ENCODE results near the gene COL16A1. TPM values are rescaled to one million over a fixed set of nuclear protein-coding genes. Genes with fewer than 3 reads are reported as not detected.

COL16A1 gene
- total RNA-seq, 1 experiment from 2014 or later: 0.50 TPM

GRCh38 chr1:31655756-31656155, 48.1 kb downstream of the COL16A1 start:
- Histone ChIP-seq H3K4me3 (ENCODE audit: low read depth, low read length) (no peak overlapping the region), H3K9me3 (no peaks in the 10 kb centered on the region), H3K36me3 (ENCODE audit: control insufficient read depth, insufficient read depth, low read length) (no peaks in the 10 kb centered on the region), H3K4me1 (0 out of 2 replicates have a peak, but pooled peaks cover 5% of the 10 kb centered on the region), H3K27me3 (replicated peaks; ENCODE audit: control insufficient read depth, insufficient read depth, low read length) (no peaks in the 10 kb centered on the region)
- BruUV-seq (replicated peaks): no TSS peak
- no peaks in the 10 kb centered on the region for H3K27me3 Mint-ChIP-seq (ENCODE audit: insufficient read depth, unreplicated experiment)
- H3K36me3 Mint-ChIP-seq (ENCODE audit: insufficient read depth, unreplicated experiment): no peaks in the 10 kb centered on the region
- no peak for TF ChIP-seq CTCF (IDR thresholded peaks at IDR 0.05; ENCODE audit: insufficient read depth in 1 of 2, low read depth in 1 of 2, low read length in 1 of 2, severe bottlenecking in 1 of 2, unreplicated experiment in 1 of 2)
- POLR2A ChIA-PET: no interaction called here
- no peak for DNase-seq
- CTCF ChIA-PET: no interaction called here
- no peak overlapping the region for H3K4me3 Mint-ChIP-seq (ENCODE audit: unreplicated experiment)
- H3K27ac Mint-ChIP-seq (ENCODE audit: unreplicated experiment): no peak overlapping the region
- peaks cover 12% of the 10 kb centered on the region for H3K4me1 Mint-ChIP-seq (ENCODE audit: low read depth, unreplicated experiment)
- no peaks in the 10 kb centered on the region for H3K9me3 Mint-ChIP-seq (ENCODE audit: unreplicated experiment)
- intact Hi-C loops (cut with micrococcal nuclease; ENCODE audit: unreplicated experiment): no loop called here

- H3K4me1 Mint-ChIP-seq (ENCODE audit: low read depth, unreplicated experiment): peaks cover 17% of the 10 kb centered on the region
- intact Hi-C loops (cut with micrococcal nuclease; ENCODE audit: unreplicated experiment): no loop called here
- BruUV-seq (replicated peaks): no TSS peak
- 0 out of 2 replicates have a peak, but pooled peaks cover 5% of the 10 kb centered on the region for H3K4me1 ChIP-seq
- H3K9me3 Mint-ChIP-seq (ENCODE audit: unreplicated experiment): no peaks in the 10 kb centered on the region
- CTCF ChIA-PET: no interaction called here
- no peak for DNase-seq
- H3K4me3 Mint-ChIP-seq (ENCODE audit: unreplicated experiment): no peak overlapping the region
- H3K36me3 Mint-ChIP-seq (ENCODE audit: insufficient read depth, unreplicated experiment): no peaks in the 10 kb centered on the region
- TF ChIP-seq CTCF (IDR thresholded peaks at IDR 0.05; ENCODE audit: insufficient read depth in 1 of 2, low read depth in 1 of 2, low read length in 1 of 2, severe bottlenecking in 1 of 2, unreplicated experiment in 1 of 2): no peak
- no peak overlapping the region for H3K4me3 ChIP-seq (ENCODE audit: low read depth, low read length)
- no peak overlapping the region for H3K27ac Mint-ChIP-seq (ENCODE audit: unreplicated experiment)
- no peaks in the 10 kb centered on the region for H3K36me3 ChIP-seq (ENCODE audit: control insufficient read depth, insufficient read depth, low read length)
- no peaks in the 10 kb centered on the region for H3K27me3 ChIP-seq (replicated peaks; ENCODE audit: control insufficient read depth, insufficient read depth, low read length)
- no peaks in the 10 kb centered on the region for H3K9me3 ChIP-seq
- POLR2A ChIA-PET: no interaction called here
- H3K27me3 Mint-ChIP-seq (ENCODE audit: insufficient read depth, unreplicated experiment): no peaks in the 10 kb centered on the region
These were observed 48.7 kb downstream of the COL16A1 start for GRCh38 chr1:31655104-31655503.

GRCh38 chr1:31654474-31654776, 49.4 kb downstream of the COL16A1 start:
- H3K27me3 ChIP-seq (replicated peaks; ENCODE audit: control insufficient read depth, insufficient read depth, low read length): no peaks in the 10 kb centered on the region
- no peaks in the 10 kb centered on the region for H3K9me3 ChIP-seq
- H3K4me1 Mint-ChIP-seq (ENCODE audit: low read depth, unreplicated experiment): peaks cover 17% of the 10 kb centered on the region
- H3K27me3 Mint-ChIP-seq (ENCODE audit: insufficient read depth, unreplicated experiment): no peaks in the 10 kb centered on the region
- no peak overlapping the region for H3K4me3 ChIP-seq (ENCODE audit: low read depth, low read length)
- ChIA-PET CTCF (no interaction called here), POLR2A (no interaction called here)
- no peak overlapping the region for H3K27ac Mint-ChIP-seq (ENCODE audit: unreplicated experiment)
- BruUV-seq (replicated peaks): no TSS peak
- DNase-seq: no peak
- H3K36me3 ChIP-seq (ENCODE audit: control insufficient read depth, insufficient read depth, low read length): no peaks in the 10 kb centered on the region
- no peaks in the 10 kb centered on the region for H3K36me3 Mint-ChIP-seq (ENCODE audit: insufficient read depth, unreplicated experiment)
- 0 out of 2 replicates have a peak, but pooled peaks cover 5% of the 10 kb centered on the region for H3K4me1 ChIP-seq
- intact Hi-C loops (cut with micrococcal nuclease; ENCODE audit: unreplicated experiment): no loop called here
- H3K9me3 Mint-ChIP-seq (ENCODE audit: unreplicated experiment): no peaks in the 10 kb centered on the region
- TF ChIP-seq CTCF (IDR thresholded peaks at IDR 0.05; ENCODE audit: insufficient read depth in 1 of 2, low read depth in 1 of 2, low read length in 1 of 2, severe bottlenecking in 1 of 2, unreplicated experiment in 1 of 2): no peak
- H3K4me3 Mint-ChIP-seq (ENCODE audit: unreplicated experiment): no peak overlapping the region

Measured in Caco-2 (cell line).